ENCODE results near the gene ERC1.

Gene ERC1

GRCh38 chr12:1503281-1503711 lies 512.3 kb downstream of the ERC1 start:
- no peak for DNase-seq (ENCODE audit: low read depth in 3 of 3, low spot score in 1 of 3)

GRCh38 chr12:1504304-1504894 lies 513.4 kb downstream of the ERC1 start:
- DNase-seq (ENCODE audit: low read depth in 3 of 3, low spot score in 1 of 3) = no peak

GRCh38 chr12:1504895-1505311 lies 513.9 kb downstream of the ERC1 start:
- no peak for DNase-seq (ENCODE audit: low read depth in 3 of 3, low spot score in 1 of 3)

- no peak for DNase-seq (ENCODE audit: low read depth in 3 of 3, low spot score in 1 of 3)
Measured at GRCh38 chr12:1505576-1505975, 514.6 kb downstream of the ERC1 start.

- no peak for DNase-seq (ENCODE audit: low read depth in 3 of 3, low spot score in 1 of 3)
Measured at GRCh38 chr12:1507308-1507707, 516.3 kb downstream of the ERC1 start.

- DNase-seq (ENCODE audit: low read depth in 3 of 3, low spot score in 1 of 3) = no peak
Measured at GRCh38 chr12:1509413-1510052, 518.5 kb downstream of the ERC1 start.

- no peak for DNase-seq (ENCODE audit: low read depth in 3 of 3, low spot score in 1 of 3)
Measured at GRCh38 chr12:1510056-1510812, 519.2 kb downstream of the ERC1 start.

GRCh38 chr12:1515010-1515409 lies 524.0 kb downstream of the ERC1 start:
- no peak for DNase-seq (ENCODE audit: low read depth in 3 of 3, low spot score in 1 of 3)

GRCh38 chr12:1515428-1515827 lies 524.4 kb downstream of the ERC1 start:
- DNase-seq (ENCODE audit: low read depth in 3 of 3, low spot score in 1 of 3) = no peak

- DNase-seq (ENCODE audit: low read depth in 3 of 3, low spot score in 1 of 3) = no peak
Measured at GRCh38 chr12:1517007-1517406, 526.0 kb downstream of the ERC1 start.

- DNase-seq (ENCODE audit: low read depth in 3 of 3, low spot score in 1 of 3) = no peak
Measured at GRCh38 chr12:1517734-1518525, 526.9 kb downstream of the ERC1 start.

- DNase-seq (ENCODE audit: low read depth in 3 of 3, low spot score in 1 of 3) = no peak
Measured at GRCh38 chr12:1518591-1519516, 527.8 kb downstream of the ERC1 start.

GRCh38 chr12:1519642-1520041 lies 528.6 kb downstream of the ERC1 start:
- no peak for DNase-seq (ENCODE audit: low read depth in 3 of 3, low spot score in 1 of 3)

- no peak for DNase-seq (ENCODE audit: low read depth in 3 of 3, low spot score in 1 of 3)
Measured at GRCh38 chr12:1523046-1523445, 532.0 kb downstream of the ERC1 start.

GRCh38 chr12:1523558-1524050 lies 532.6 kb downstream of the ERC1 start:
- DNase-seq (ENCODE audit: low read depth in 3 of 3, low spot score in 1 of 3) = no peak

GRCh38 chr12:1525858-1526257 lies 534.8 kb downstream of the ERC1 start:
- no peak for DNase-seq (ENCODE audit: low read depth in 3 of 3, low spot score in 1 of 3)

- no peak for DNase-seq (ENCODE audit: low read depth in 3 of 3, low spot score in 1 of 3)
Measured at GRCh38 chr12:1527789-1528188, 536.8 kb downstream of the ERC1 start.

GRCh38 chr12:1528791-1529190 lies 537.8 kb downstream of the ERC1 start:
- no peak for DNase-seq (ENCODE audit: low read depth in 3 of 3, low spot score in 1 of 3)

- DNase-seq (ENCODE audit: low read depth in 3 of 3, low spot score in 1 of 3) = no peak
Measured at GRCh38 chr12:1529228-1529861, 538.3 kb downstream of the ERC1 start.
